Spinal cord (tissue), 10 donors: ENCODE data around the gene VIL1. TPM values are rescaled to one million over a fixed set of nuclear protein-coding genes. Genes with fewer than 3 reads are reported as not detected.
A peak's percentile ranks its signal among the peaks of the same experiment; 100 is the strongest.

ENCODE experiments used
- DNase-seq, 6 donors: peaks; one replicate each; pipeline versions ENCODE4 v3.0.0 to v3.0.0-alpha.2; 2013 to 2015; ENCODE audit warnings: low spot score in 6 of 6, low read depth in 4 of 6
- H3K27ac ChIP-seq: one replicate; pipeline ENCODE4 v1.5.1; 2013; ENCODE audit warnings: low read depth, low read length, control low read depth
- H3K27me3 ChIP-seq: one replicate; pipeline ENCODE4 v1.6.1; 2013; ENCODE audit warnings: low read length; ENCODE audit not compliant: control insufficient read depth, insufficient read depth
- H3K36me3 ChIP-seq: one replicate; pipeline ENCODE4 v1.6.1; 2013; ENCODE audit warnings: low read length; ENCODE audit not compliant: control insufficient read depth, insufficient read depth
- H3K4me1 ChIP-seq: one replicate; pipeline ENCODE4 v1.6.1; 2013; ENCODE audit warnings: low read length; ENCODE audit not compliant: control insufficient read depth, insufficient read depth
- H3K4me3 ChIP-seq: one replicate; pipeline ENCODE4 v1.5.1; 2013; ENCODE audit warnings: low read depth, low read length, control low read depth
- H3K9me3 ChIP-seq: one replicate; pipeline ENCODE4 v1.6.1; 2013; ENCODE audit warnings: low read length; ENCODE audit not compliant: control insufficient read depth, insufficient read depth
- WGBS: methylation state at CpG from one replicate; pipeline ENCODE4 v1.1.5; 2013; ENCODE audit warnings: missing lambda C conversion rate; ENCODE audit not compliant: insufficient coverage; 5-methylcytosine and 5-hydroxymethylcytosine counted together
- polyA plus RNA-seq, 2 donors: library from polyadenylated mRNA; unstranded; fragments of 120-200 nt; gene quantifications; one replicate each; pipeline ENCODE4 v1.2.1, GENCODE V29; 2013; ENCODE audit not compliant: insufficient read length in 2 of 2
- total RNA-seq, 2 donors: library from RNA; depleted of rRNA in 1 of 2; stranded (reverse); fragments of 120-200 nt in 1 of 2; fragments of >200 nt in 1 of 2; gene quantifications; one replicate each; pipeline versions ENCODE4 v1.2.3 to v1.2.4, GENCODE V29; 2013 to 2014
- donor health status: healthy.

Gene VIL1
- total and polyA plus RNA-seq, 4 donors, result 0.11 to 1.3 (median 0.48) TPM; not detected in 1

GRCh38 chr2:218452079-218452478 is 33.2 kb downstream of the VIL1 start:
- WGBS, result no CpG with 5 or more reads among the region's 1 CpG
- no peak overlapping the region for H3K27ac ChIP-seq
- no peaks in the 10 kb centered on the region for H3K4me1 ChIP-seq
- no peak for DNase-seq
- H3K27me3 ChIP-seq, result no peaks in the 10 kb centered on the region
- peaks cover 30% of the 10 kb centered on the region for H3K36me3 ChIP-seq
- H3K9me3 ChIP-seq, result no peaks in the 10 kb centered on the region
- H3K4me3 ChIP-seq, result no peak overlapping the region

- H3K36me3 ChIP-seq, result peaks cover 34% of the 10 kb centered on the region
- WGBS, result no CpG with 5 or more reads among the region's 3 CpGs
- H3K9me3 ChIP-seq, result no peaks in the 10 kb centered on the region
- H3K27me3 ChIP-seq, result no peaks in the 10 kb centered on the region
- H3K27ac ChIP-seq, result no peak overlapping the region
- H3K4me1 ChIP-seq, result no peaks in the 10 kb centered on the region
- no peak for DNase-seq
- H3K4me3 ChIP-seq, result no peak overlapping the region
Observed at GRCh38 chr2:218456849-218457248, 37.9 kb downstream of the VIL1 start.

- no peak for DNase-seq
- no CpG with 5 or more reads among the region's 1 CpG for WGBS
- Histone ChIP-seq H3K4me3 (no peak overlapping the region), H3K4me1 (no peaks in the 10 kb centered on the region), H3K27me3 (no peaks in the 10 kb centered on the region), H3K9me3 (no peaks in the 10 kb centered on the region), H3K27ac (no peak overlapping the region), H3K36me3 (peaks cover 42% of the 10 kb centered on the region)
Observed at GRCh38 chr2:218458598-218458997, 39.7 kb downstream of the VIL1 start.

- Histone ChIP-seq H3K36me3 (peaks cover 24% of the 10 kb centered on the region), H3K27me3 (no peaks in the 10 kb centered on the region), H3K4me1 (no peaks in the 10 kb centered on the region), H3K27ac (no peak overlapping the region), H3K4me3 (no peak overlapping the region), H3K9me3 (no peaks in the 10 kb centered on the region)
- DNase-seq, result peak; percentile 4 to 74 (median 8)
- no CpG with 5 or more reads among the region's 3 CpGs for WGBS
Observed at GRCh38 chr2:218465987-218466633, 47.2 kb downstream of the VIL1 start.

GRCh38 chr2:218470448-218470847 is 51.5 kb downstream of the VIL1 start:
- Histone ChIP-seq H3K36me3 (peaks cover 17% of the 10 kb centered on the region), H3K9me3 (no peaks in the 10 kb centered on the region), H3K4me1 (no peaks in the 10 kb centered on the region), H3K4me3 (no peak overlapping the region), H3K27me3 (no peaks in the 10 kb centered on the region), H3K27ac (no peak overlapping the region)
- DNase-seq, result no peak
- WGBS, result 0% methylated on average over 1 of the region's 1 CpG

GRCh38 chr2:218471036-218471435 is 52.1 kb downstream of the VIL1 start:
- no peaks in the 10 kb centered on the region for H3K9me3 ChIP-seq
- H3K27me3 ChIP-seq, result no peaks in the 10 kb centered on the region
- H3K36me3 ChIP-seq, result peaks cover 18% of the 10 kb centered on the region
- H3K4me1 ChIP-seq, result no peaks in the 10 kb centered on the region
- no peak overlapping the region for H3K27ac ChIP-seq
- no peak overlapping the region for H3K4me3 ChIP-seq
- DNase-seq, result no peak
- WGBS, result 92% methylated on average over 2 of the region's 2 CpGs

GRCh38 chr2:218471982-218472381 is 53.1 kb downstream of the VIL1 start:
- no peaks in the 10 kb centered on the region for H3K27me3 ChIP-seq
- H3K9me3 ChIP-seq, result no peaks in the 10 kb centered on the region
- DNase-seq, result peak in 2 of 6 donors; percentile 2 to 46
- WGBS, result 61% methylated on average over 3 of the region's 5 CpGs
- no peak overlapping the region for H3K4me3 ChIP-seq
- H3K36me3 ChIP-seq, result peaks cover 18% of the 10 kb centered on the region
- H3K27ac ChIP-seq, result no peak overlapping the region
- H3K4me1 ChIP-seq, result no peaks in the 10 kb centered on the region

GRCh38 chr2:218472988-218473387 is 54.1 kb downstream of the VIL1 start:
- H3K27me3 ChIP-seq, result no peaks in the 10 kb centered on the region
- H3K9me3 ChIP-seq, result no peaks in the 10 kb centered on the region
- no peak overlapping the region for H3K4me3 ChIP-seq
- no peaks in the 10 kb centered on the region for H3K4me1 ChIP-seq
- H3K36me3 ChIP-seq, result peaks cover 18% of the 10 kb centered on the region
- no peak for DNase-seq
- no peak overlapping the region for H3K27ac ChIP-seq

GRCh38 chr2:218474527-218474926 is 55.6 kb downstream of the VIL1 start:
- no peaks in the 10 kb centered on the region for H3K27me3 ChIP-seq
- H3K4me1 ChIP-seq, result no peaks in the 10 kb centered on the region
- no peaks in the 10 kb centered on the region for H3K9me3 ChIP-seq
- H3K4me3 ChIP-seq, result no peak overlapping the region
- H3K27ac ChIP-seq, result no peak overlapping the region
- peaks cover 18% of the 10 kb centered on the region for H3K36me3 ChIP-seq
- WGBS, result 100% methylated on average over 1 of the region's 3 CpGs
- no peak for DNase-seq

- H3K9me3 ChIP-seq, result no peaks in the 10 kb centered on the region
- peaks cover 21% of the 10 kb centered on the region for H3K36me3 ChIP-seq
- H3K27ac ChIP-seq, result no peak overlapping the region
- H3K27me3 ChIP-seq, result no peaks in the 10 kb centered on the region
- no peak overlapping the region for H3K4me3 ChIP-seq
- peak in 2 of 6 donors; percentile 6 to 14 for DNase-seq
- no peaks in the 10 kb centered on the region for H3K4me1 ChIP-seq
- WGBS, result 100% methylated on average over 1 of the region's 3 CpGs
Observed at GRCh38 chr2:218476676-218477075, 57.8 kb downstream of the VIL1 start.
